ENCODE data around the gene GPC6.

DNA sequence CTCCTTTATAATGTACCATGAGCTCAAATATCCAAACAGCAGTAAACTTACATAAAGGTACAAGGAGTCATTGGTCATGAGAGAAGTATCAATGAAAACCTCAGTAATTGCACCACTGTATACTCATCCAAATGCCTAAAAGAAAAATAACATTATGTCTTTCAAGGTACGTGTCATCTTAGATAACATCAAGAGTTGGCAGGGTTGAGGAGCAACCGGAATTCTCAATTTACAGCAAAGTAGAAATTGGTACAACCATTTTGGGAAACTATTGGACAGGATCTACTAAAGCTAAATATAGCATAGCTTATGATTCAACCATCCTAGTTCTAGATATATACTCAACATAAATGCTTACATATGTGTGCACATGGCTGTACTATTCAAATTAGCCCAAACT, 502.8 kb downstream of the GPC6 start:
- TF ChIP-seq, protein P1, sequence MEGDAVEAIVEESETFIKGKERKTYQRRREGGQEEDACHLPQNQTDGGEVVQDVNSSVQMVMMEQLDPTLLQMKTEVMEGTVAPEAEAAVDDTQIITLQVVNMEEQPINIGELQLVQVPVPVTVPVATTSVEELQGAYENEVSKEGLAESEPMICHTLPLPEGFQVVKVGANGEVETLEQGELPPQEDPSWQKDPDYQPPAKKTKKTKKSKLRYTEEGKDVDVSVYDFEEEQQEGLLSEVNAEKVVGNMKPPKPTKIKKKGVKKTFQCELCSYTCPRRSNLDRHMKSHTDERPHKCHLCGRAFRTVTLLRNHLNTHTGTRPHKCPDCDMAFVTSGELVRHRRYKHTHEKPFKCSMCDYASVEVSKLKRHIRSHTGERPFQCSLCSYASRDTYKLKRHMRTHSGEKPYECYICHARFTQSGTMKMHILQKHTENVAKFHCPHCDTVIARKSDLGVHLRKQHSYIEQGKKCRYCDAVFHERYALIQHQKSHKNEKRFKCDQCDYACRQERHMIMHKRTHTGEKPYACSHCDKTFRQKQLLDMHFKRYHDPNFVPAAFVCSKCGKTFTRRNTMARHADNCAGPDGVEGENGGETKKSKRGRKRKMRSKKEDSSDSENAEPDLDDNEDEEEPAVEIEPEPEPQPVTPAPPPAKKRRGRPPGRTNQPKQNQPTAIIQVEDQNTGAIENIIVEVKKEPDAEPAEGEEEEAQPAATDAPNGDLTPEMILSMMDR (IDR thresholded peaks at IDR 0.05 in 8 of 11, conservative IDR thresholded peaks at IDR 0.05 in 3 of 11) = no peak
- no peak for TF ChIP-seq POLR2AphosphoS5 (IDR thresholded peaks at IDR 0.05)
